Measurements from ENCODE around the gene SCN3A. TPM values are rescaled to one million over a fixed set of nuclear protein-coding genes. Genes with fewer than 3 reads are reported as not detected.

SCN3A gene
- total RNA-seq, 4 donors from 2014 or later, result 0.17 to 0.97 (median 0.38) TPM

DNA sequence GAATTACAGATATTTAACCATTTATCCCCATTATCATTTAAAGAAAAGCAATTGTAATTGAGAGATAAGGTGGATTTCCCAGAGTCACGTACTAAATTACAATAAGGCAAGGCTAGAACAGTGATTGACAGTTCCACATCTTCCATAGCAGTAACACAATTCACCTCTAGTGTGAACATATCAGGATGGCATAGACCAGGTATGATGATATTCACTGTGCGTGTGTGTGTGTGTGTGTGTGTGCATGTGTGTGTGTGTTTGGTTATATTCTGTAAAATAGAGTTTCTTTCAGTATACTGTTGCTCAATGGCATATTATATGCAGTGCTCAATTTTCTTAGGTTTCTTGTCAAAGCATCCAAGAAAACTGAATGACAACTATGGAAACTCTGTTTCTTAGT, 37.1 kb upstream of the SCN3A start:
- no peak for DNase-seq (ENCODE audit: low spot score in 2 of 2)
- Histone ChIP-seq H3K9me3 (no peaks in the 10 kb centered on the region), H3K27ac (no peak overlapping the region), H3K27me3 (no peaks in the 10 kb centered on the region), H3K4me3 (no peak overlapping the region), H3K4me1 (no peaks in the 10 kb centered on the region), H3K36me3 (no peaks in the 10 kb centered on the region)
- WGBS, result 83% methylated on average over 2 of the region's 2 CpGs
- TF ChIP-seq POLR2AphosphoS5 (IDR thresholded peaks at IDR 0.05) (no peak), EP300 (IDR thresholded peaks at IDR 0.05) (no peak), POLR2A (IDR thresholded peaks at IDR 0.05) (no peak)
- TF ChIP-seq, protein P1, sequence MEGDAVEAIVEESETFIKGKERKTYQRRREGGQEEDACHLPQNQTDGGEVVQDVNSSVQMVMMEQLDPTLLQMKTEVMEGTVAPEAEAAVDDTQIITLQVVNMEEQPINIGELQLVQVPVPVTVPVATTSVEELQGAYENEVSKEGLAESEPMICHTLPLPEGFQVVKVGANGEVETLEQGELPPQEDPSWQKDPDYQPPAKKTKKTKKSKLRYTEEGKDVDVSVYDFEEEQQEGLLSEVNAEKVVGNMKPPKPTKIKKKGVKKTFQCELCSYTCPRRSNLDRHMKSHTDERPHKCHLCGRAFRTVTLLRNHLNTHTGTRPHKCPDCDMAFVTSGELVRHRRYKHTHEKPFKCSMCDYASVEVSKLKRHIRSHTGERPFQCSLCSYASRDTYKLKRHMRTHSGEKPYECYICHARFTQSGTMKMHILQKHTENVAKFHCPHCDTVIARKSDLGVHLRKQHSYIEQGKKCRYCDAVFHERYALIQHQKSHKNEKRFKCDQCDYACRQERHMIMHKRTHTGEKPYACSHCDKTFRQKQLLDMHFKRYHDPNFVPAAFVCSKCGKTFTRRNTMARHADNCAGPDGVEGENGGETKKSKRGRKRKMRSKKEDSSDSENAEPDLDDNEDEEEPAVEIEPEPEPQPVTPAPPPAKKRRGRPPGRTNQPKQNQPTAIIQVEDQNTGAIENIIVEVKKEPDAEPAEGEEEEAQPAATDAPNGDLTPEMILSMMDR (IDR thresholded peaks at IDR 0.05), result no peak

DNA sequence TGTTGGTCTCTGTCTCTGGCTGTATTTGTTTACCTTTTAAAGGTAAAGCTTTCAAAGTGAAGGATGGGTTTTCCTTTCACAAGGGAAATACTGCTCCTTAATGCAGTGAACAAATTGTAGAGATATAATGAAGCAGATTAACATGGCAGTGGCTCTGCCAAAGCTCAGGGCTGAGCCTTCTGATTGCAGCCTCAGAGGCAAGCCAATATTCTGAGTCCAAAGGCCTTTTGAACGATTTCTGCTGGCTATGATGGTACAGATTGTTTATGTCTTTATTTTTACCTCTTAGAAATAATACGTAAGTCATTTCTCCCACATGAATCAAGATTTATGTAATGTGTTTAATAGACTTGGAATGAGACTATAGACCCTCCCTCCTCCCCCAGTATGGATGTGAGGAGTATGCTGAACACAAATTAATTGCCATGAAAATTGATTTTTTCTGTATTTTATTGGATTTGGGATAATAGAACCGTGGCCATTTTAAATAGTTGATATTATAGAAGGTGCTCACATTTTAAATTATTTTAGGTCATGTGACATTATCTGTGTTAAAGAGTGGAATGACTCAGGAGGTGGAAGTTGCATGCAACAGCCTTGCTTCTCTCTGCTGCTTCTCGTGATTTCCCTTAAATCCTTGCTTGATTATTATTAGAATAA, 36.1 kb upstream of the SCN3A start:
- no peaks in the 10 kb centered on the region for H3K36me3 ChIP-seq
- TF ChIP-seq EP300 (IDR thresholded peaks at IDR 0.05), result no peak
- TF ChIP-seq, protein P1 (IDR thresholded peaks at IDR 0.05), result no peak
- H3K27me3 ChIP-seq, result no peaks in the 10 kb centered on the region
- no peak for DNase-seq (ENCODE audit: low spot score in 2 of 2)
- H3K4me1 ChIP-seq, result no peaks in the 10 kb centered on the region
- H3K4me3 ChIP-seq, result no peak overlapping the region
- H3K9me3 ChIP-seq, result no peaks in the 10 kb centered on the region
- WGBS, result 72% methylated on average over 4 of the region's 4 CpGs
- H3K27ac ChIP-seq, result no peak overlapping the region

DNA sequence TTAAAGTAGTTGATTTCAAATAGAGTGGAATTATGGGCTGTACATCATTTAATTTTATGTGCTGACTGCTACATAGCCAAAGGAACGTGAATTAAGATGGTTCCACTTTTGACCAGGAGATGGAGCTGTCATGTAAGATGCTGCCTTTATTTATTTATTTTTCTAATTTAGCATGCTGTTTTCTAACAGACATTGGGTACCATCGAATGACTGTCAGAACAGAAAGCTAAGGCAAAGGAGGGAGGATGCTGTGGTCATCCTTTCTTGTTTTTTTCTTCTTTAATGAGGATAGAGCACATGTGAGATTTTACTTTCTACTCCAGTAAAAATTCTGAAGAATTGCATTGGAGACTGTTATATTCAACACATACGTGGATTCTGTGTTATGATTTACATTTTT, 35.4 kb upstream of the SCN3A start, which contains the start of gene SCN2A:
SCN2A (plus strand) TSS at position 185 of the 400 bp plus-strand sequence. CDS start 56,410 bp downstream, outside the sequence.
- no peak within 1 kb of the TSS for H3K4me3 ChIP-seq
- H3K27me3 ChIP-seq, result no peaks in the 10 kb centered on the region
- no peaks in the 10 kb centered on the region for H3K36me3 ChIP-seq
- no peak for DNase-seq (ENCODE audit: low spot score in 2 of 2)
- no peak within 1 kb of the TSS for H3K27ac ChIP-seq
- no peaks in the 10 kb centered on the region for H3K9me3 ChIP-seq
- no peaks in the 10 kb centered on the region for H3K4me1 ChIP-seq
- WGBS, result 29% methylated on average over 3 of the region's 3 CpGs
- TF ChIP-seq POLR2A (IDR thresholded peaks at IDR 0.05) (no peak), POLR2AphosphoS5 (IDR thresholded peaks at IDR 0.05) (no peak), EP300 (IDR thresholded peaks at IDR 0.05) (no peak)
- TF ChIP-seq, protein P1 (IDR thresholded peaks at IDR 0.05), result peak in 1 of 2 donors; percentile 49

DNA sequence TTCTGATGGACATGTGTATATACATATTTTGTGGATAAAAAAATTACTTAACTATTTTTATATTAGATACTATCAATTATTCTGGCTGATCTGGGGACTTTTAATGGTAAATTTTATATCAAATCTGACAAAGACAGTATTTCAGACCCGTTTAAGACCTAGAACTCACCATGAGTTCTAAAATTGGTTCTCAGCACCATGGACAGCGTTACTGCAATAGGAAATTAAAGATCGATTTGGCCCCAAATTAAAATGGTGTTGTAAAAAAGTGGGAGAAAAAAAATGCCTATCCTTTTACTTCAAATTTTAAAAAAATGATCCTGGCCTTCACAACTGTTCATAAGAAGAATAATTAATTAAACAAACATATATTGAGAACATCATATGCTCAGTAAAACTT, 34.4 kb upstream of the SCN3A start:
- H3K36me3 ChIP-seq, result no peaks in the 10 kb centered on the region
- H3K4me1 ChIP-seq, result no peaks in the 10 kb centered on the region
- no peaks in the 10 kb centered on the region for H3K9me3 ChIP-seq
- no peak for TF ChIP-seq POLR2AphosphoS5 (IDR thresholded peaks at IDR 0.05)
- TF ChIP-seq, protein P1 (IDR thresholded peaks at IDR 0.05), result no peak
- no peak for TF ChIP-seq EP300 (IDR thresholded peaks at IDR 0.05)
- TF ChIP-seq POLR2A (IDR thresholded peaks at IDR 0.05), result no peak
- WGBS, result 11% methylated on average over 3 of the region's 3 CpGs
- H3K4me3 ChIP-seq, result no peak overlapping the region
- no peaks in the 10 kb centered on the region for H3K27me3 ChIP-seq
- H3K27ac ChIP-seq, result no peak overlapping the region
- no peak for DNase-seq (ENCODE audit: low spot score in 2 of 2)

DNA sequence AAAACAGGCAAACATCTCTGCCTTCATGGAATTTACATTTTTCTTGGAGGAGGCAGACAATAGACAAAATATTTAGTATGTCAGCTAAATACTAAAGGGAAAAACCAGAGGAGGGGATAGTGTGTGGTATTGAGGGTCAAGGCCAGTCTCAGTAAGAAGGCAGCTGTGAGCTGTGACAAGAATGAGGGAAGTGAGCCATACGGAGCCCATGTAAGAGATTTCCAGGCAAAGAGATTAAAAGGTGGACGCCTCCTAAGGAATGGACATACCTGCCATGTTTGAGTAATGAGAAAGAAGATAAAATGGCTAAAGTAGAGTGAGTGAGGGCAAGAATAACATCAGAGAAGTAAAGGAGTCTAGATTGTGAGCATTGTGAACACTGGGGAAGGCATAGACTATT, 33.2 kb upstream of the SCN3A start:
- H3K4me3 ChIP-seq, result no peak overlapping the region
- H3K36me3 ChIP-seq, result no peaks in the 10 kb centered on the region
- H3K27ac ChIP-seq, result no peak overlapping the region
- H3K27me3 ChIP-seq, result no peaks in the 10 kb centered on the region
- 55% methylated on average over 2 of the region's 2 CpGs for WGBS
- DNase-seq (ENCODE audit: low spot score in 2 of 2), result no peak
- H3K4me1 ChIP-seq, result no peaks in the 10 kb centered on the region
- no peak for TF ChIP-seq POLR2A (IDR thresholded peaks at IDR 0.05)
- TF ChIP-seq, protein P1 (IDR thresholded peaks at IDR 0.05), result no peak
- no peak for TF ChIP-seq EP300 (IDR thresholded peaks at IDR 0.05)
- TF ChIP-seq POLR2AphosphoS5 (IDR thresholded peaks at IDR 0.05), result no peak
- no peaks in the 10 kb centered on the region for H3K9me3 ChIP-seq
